Left lung (tissue), 10 donors: ENCODE measurements around the gene GLUD1. TPM values are rescaled to one million over a fixed set of nuclear protein-coding genes. Genes with fewer than 3 reads are reported as not detected.
"Not testable (repeated sequence)": the region's sequence is repeated elsewhere in the genome, so short reads cannot be mapped to it uniquely, and the experiment has no call there.

Experiments used
- ATAC-seq: fragments of 200-7000 bp; cut with Tn5 transposase; one replicate; pipeline ENCODE4 v1.9.1; 2020; ENCODE audit warnings: moderate library complexity
- DNase-seq, 4 donors: peaks; one replicate each; pipeline ENCODE4 v3.0.0-alpha.2; 2013 to 2020
- H3K27ac ChIP-seq, 2 donors: fragments of 200-600 bp; sonication (generic) in 1 of 2; one replicate each; pipeline versions ENCODE4 v1.5.0 to v1.8.0; 2020 to 2021
- H3K27me3 ChIP-seq, 2 donors: fragments of 200-600 bp; sonication (generic) in 1 of 2; one replicate each; pipeline versions ENCODE4 v1.5.0 to v1.8.0; 2020 to 2021
- H3K36me3 ChIP-seq, 2 donors: fragments of 200-600 bp; sonication (generic) in 1 of 2; one replicate each; pipeline versions ENCODE4 v1.5.0 to v1.8.0; 2020 to 2021
- H3K4me1 ChIP-seq, 2 donors: fragments of 200-600 bp; one replicate each; pipeline ENCODE4 v1.8.0; 2021
- H3K4me3 ChIP-seq, 2 donors: fragments of 200-600 bp; sonication (generic) in 1 of 2; one replicate each; pipeline versions ENCODE4 v1.5.0 to v1.8.0; 2020 to 2021; ENCODE audit warnings: mild to moderate bottlenecking in 1 of 2
- H3K9me3 ChIP-seq, 2 donors: fragments of 200-600 bp; sonication (generic) in 1 of 2; one replicate each; pipeline versions ENCODE4 v1.5.0 to v1.8.0; 2020 to 2021
- CTCF ChIP-seq, 2 donors: fragments of 200-600 bp; sonication (generic) in 1 of 2; IDR thresholded peaks; one replicate each; pipeline versions ENCODE4 v1.5.0 to v1.8.0; 2021; ENCODE audit warnings: antibody characterized with exemption in 2 of 2
- intact Hi-C, 2 donors: fragments of 100-400 bp; cut with DNase I; formaldehyde crosslinking; loops; one replicate each; pipeline versions ENCODE4 v1.11.2 to v1.14.2; 2022
- polyA plus RNA-seq, 6 donors: library from polyadenylated mRNA; unstranded; fragments of 120-200 nt; gene quantifications; one replicate each; pipeline ENCODE4 v1.2.1, GENCODE V29; 2013; ENCODE audit not compliant: insufficient read length in 6 of 6
- total RNA-seq, 2 donors: library from RNA; stranded (reverse); fragmentation: NEBNext Ultra II Directional; extraction: Animal tissue kit (Norgen Biotek cat#: 25700); gene quantifications; one replicate each; pipeline ENCODE4 v1.2.1, GENCODE V29; 2021
- donor health status: DM: no; HTN: yes; CAD: no.
- donor health status: DM: no; HTN: no; CAD: no.

Gene GLUD1
- total and polyA plus RNA-seq, 8 donors: 89.0 to 126 (median 95.3) TPM

- intact Hi-C loops, H3K9me3 ChIP-seq, H3K36me3 ChIP-seq, H3K27me3 ChIP-seq, ATAC-seq, H3K27ac ChIP-seq, H3K4me1 ChIP-seq, DNase-seq, H3K4me3 ChIP-seq: not testable (repeated sequence)
Measured at GRCh38 chr10:87123351-87123750, 28.7 kb upstream of the GLUD1 start.

- H3K4me1 ChIP-seq, ATAC-seq, DNase-seq, intact Hi-C loops, H3K27ac ChIP-seq, H3K4me3 ChIP-seq, H3K36me3 ChIP-seq, H3K9me3 ChIP-seq, H3K27me3 ChIP-seq: not testable (repeated sequence)
Measured at GRCh38 chr10:87119029-87119428, 24.4 kb upstream of the GLUD1 start.

DNA sequence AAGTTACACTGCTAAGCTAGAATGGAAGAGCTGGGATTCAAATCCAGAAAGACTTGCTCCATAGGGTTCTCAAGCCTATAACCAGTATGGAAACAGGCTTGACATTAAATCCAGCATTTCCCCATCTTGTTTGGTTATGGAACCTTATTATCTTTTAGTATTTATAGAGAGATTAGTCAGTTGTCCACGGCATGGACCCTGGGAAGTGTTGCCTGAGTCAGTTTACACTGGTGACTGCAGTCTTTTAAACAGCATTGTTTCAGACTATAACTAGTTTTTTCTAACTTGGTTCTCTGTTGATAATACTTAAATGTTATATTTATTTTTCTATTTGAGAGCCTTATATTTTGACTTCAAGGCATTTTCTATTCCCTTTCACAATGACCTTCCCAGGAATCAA lies 23.5 kb upstream of the GLUD1 start:
- H3K4me1 ChIP-seq, H3K4me3 ChIP-seq, H3K36me3 ChIP-seq, ATAC-seq, H3K27ac ChIP-seq, intact Hi-C loops, H3K9me3 ChIP-seq, H3K27me3 ChIP-seq, DNase-seq: not testable (repeated sequence)

DNA sequence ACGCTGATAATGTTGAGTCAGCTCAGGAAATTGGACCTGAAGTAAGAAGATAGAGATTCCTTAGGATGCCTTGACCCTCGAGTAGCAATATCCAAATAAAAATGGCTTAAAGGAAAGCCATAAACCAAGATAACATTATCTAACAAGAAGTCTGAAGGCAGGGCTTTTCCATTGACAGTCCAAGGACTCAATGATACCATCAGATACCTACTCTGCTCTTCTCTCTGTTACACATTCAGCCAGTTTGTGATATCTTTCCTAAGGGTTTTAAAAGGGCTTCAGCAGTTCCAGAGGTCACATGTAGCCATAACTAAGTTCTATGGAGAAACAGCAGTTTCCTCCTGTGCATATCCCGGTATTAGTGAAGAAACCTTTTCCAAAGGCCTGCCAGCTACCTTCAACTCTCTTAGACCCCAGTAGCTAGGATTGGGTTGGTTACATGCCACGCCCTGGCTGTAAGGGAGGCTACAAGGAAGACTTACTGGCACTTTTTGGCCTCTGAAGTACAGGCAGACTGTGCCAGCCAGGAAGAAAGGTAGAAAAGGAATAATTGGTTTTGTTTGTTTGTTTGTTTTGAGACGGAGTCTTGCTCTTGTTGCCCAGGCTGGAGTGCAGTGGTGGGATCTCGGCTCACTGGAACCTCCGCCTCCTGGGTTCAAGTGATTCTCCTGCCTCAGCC lies 10.9 kb upstream of the GLUD1 start:
- ATAC-seq (no peak), DNase-seq (no peak)
- Histone ChIP-seq H3K9me3 (no peaks in the 10 kb centered on the region), H3K27ac (no peak overlapping the region), H3K27me3 (no peaks in the 10 kb centered on the region), H3K4me1 (no peaks in the 10 kb centered on the region), H3K36me3 (peaks cover 0 to 56% of the 10 kb centered on the region in 2 donors), H3K4me3 (no peak overlapping the region)
- intact Hi-C loops: loop anchor here in 1 of 2 donors (10.0 kb wide), 1 partner anchor 151 kb away; the partner anchor contains the start of genes MMRN2 and SNCG
- TF ChIP-seq CTCF (IDR thresholded peaks at IDR 0.05): no peak

DNA sequence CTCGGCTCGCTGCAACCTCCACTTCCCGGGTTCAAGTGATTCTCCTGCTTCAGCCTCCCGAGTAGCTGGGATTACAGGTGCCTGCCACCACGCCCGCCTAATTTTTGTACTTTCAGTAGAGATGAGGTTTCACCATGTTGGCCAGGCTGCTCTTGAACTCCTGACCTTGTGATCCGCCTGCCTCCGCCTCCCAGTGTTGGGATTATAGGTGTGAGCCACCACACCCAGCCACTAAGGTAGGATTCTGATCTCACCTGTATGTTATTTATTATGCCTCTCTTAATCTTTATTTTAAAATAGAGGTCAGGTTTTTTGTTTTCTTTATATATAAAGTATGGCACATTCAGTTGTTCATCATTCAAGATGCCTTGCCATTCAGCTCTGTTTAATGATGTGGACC lies 10.1 kb upstream of the GLUD1 start:
- not testable (repeated sequence) for H3K9me3 ChIP-seq, ATAC-seq
- peaks cover 0 to 56% of the 10 kb centered on the region in 2 donors for H3K36me3 ChIP-seq

GRCh38 chr10:87101996-87102395 lies 7.4 kb upstream of the GLUD1 start:
- H3K9me3 ChIP-seq: no peaks in the 10 kb centered on the region
- intact Hi-C loops: loop anchor here in 1 of 2 donors (10.0 kb wide), 1 partner anchor 147 kb away; the partner anchor contains the start of genes MMRN2 and SNCG
- no peak overlapping the region for H3K27ac ChIP-seq
- no peaks in the 10 kb centered on the region for H3K27me3 ChIP-seq
- H3K4me1 ChIP-seq: no peaks in the 10 kb centered on the region
- H3K4me3 ChIP-seq: no peak overlapping the region
- ATAC-seq (no peak), DNase-seq (no peak)
- TF ChIP-seq CTCF (IDR thresholded peaks at IDR 0.05): no peak
- peaks cover 0 to 64% of the 10 kb centered on the region in 2 donors for H3K36me3 ChIP-seq

More for the DNA sequence above, 10.1 kb upstream of the GLUD1 start:
- intact Hi-C loops: loop anchor here in 1 of 2 donors (10.0 kb wide), 1 partner anchor 150 kb away; the partner anchor contains the start of genes MMRN2 and SNCG
- H3K4me1 ChIP-seq, H3K27me3 ChIP-seq, H3K4me3 ChIP-seq, DNase-seq, H3K27ac ChIP-seq: not testable (repeated sequence)

DNA sequence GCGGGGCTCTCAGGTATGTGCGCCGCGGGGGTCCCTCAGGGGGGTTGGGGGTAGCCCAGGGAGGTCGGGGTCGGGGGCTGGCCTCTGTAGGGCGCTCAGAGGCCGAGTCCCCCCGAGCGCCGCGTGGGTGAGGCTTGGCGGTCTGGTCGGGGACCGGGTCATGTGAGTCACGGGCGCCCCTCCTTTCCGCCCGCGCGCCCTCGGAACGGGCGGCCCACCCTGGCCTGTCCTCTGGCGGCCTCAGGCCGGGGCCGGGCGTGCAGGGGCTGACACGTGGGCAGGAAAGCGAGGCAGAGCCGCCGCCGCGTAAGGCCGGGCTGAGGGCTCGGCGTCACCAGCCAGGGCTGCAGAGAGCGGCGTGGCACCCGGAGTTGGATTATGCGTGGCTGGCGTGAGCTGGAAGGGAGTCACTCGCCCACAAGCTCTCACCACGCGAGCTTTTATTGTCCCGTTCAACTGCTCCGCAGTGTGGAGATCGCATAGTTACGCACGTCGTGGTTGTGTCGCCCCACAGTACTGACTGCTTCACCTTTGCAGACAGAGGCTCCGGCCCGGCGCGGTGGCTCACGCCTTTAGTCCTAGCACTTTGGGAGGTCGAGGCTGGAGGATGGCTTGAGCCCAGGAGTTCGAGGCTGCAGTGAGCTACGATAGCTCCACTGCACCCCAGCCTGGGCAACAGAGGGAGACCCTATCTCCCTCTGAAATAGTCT lies 748 bp upstream of the GLUD1 start:
- H3K4me1 ChIP-seq: peaks cover 6 to 47% of the 10 kb centered on the region in 2 donors
- peak overlapping the region; percentile 98 for H3K27ac ChIP-seq
- H3K36me3 ChIP-seq: peaks cover 0 to 25% of the 10 kb centered on the region in 2 donors
- no peaks in the 10 kb centered on the region for H3K27me3 ChIP-seq
- H3K4me3 ChIP-seq: peak overlapping the region; percentile 69 to 73
- peak; percentile 72 to 95 (median 84) for DNase-seq
- no peak for TF ChIP-seq CTCF (IDR thresholded peaks at IDR 0.05)
- no peaks in the 10 kb centered on the region for H3K9me3 ChIP-seq
- peak; percentile 82 for ATAC-seq
- intact Hi-C loops: no loop called here
